PC-3 (cell line): ENCODE results near the gene HMX3. TPM values are rescaled to one million over a fixed set of nuclear protein-coding genes. Genes with fewer than 3 reads are reported as not detected.

ENCODE experiments used
- ATAC-seq: fragments of 200-7000 bp; cut with Tn5 transposase; 2 replicates; pipeline ENCODE4 v1.9.1; 2020; ENCODE audit warnings: mild to moderate bottlenecking, moderate library complexity
- BruUV-seq: library from RNA; stranded (reverse); fragments of 400-500 nt; replicated peaks from 2 replicates; lab custom pipeline; 2021; lab: Mats Ljungman, UMichigan
- CTCF ChIA-PET: fragments of 300-600 bp; sonication (Branson Sonifier 250); formaldehyde crosslinking; loops from one replicate; lab custom pipeline; 2022; ENCODE audit warnings: antibody characterized with exemption; lab: Charles Lee
- POLR2A ChIA-PET: fragments of 300-600 bp; sonication (Branson Sonifier 250); formaldehyde crosslinking; loops from one replicate; lab custom pipeline; 2022; ENCODE audit warnings: antibody characterized with exemption; ENCODE audit not compliant: unreplicated experiment; lab: Charles Lee
- DNase-seq: peaks from one replicate; pipeline ENCODE4 v3.0.0-alpha.2; 2015
- H2AFZ ChIP-seq: fragments of 300-600 bp; sonication (generic); 2 replicates; pipeline ENCODE4 v1.6.0; 2016; ENCODE audit warnings: antibody characterized with exemption, low read length
- H3F3A ChIP-seq: fragments of 300-600 bp; sonication (generic); one replicate; pipeline ENCODE4 v1.6.0; 2017; ENCODE audit warnings: antibody characterized with exemption, low read length, control low read depth, mild to moderate bottlenecking; ENCODE audit not compliant: unreplicated experiment
- H3K27ac ChIP-seq: fragments of 300-600 bp; sonication (generic); 2 replicates; pipeline ENCODE4 v1.5.1; 2016; ENCODE audit warnings: mild to moderate bottlenecking, low read length
- H3K27me3 ChIP-seq: fragments of 300-600 bp; sonication (generic); 2 replicates; pipeline ENCODE4 v1.6.1; 2016; ENCODE audit warnings: low read length, mixed read lengths
- H3K36me3 ChIP-seq: fragments of 300-600 bp; sonication (generic); 2 replicates; pipeline ENCODE4 v1.6.1; 2016; ENCODE audit warnings: low read depth, mixed run types, low read length, mixed read lengths
- H3K4me1 ChIP-seq: fragments of 300-600 bp; sonication (generic); 2 replicates; pipeline ENCODE4 v1.5.1; 2016; ENCODE audit warnings: low read length; ENCODE audit not compliant: insufficient read depth
- H3K4me2 ChIP-seq: fragments of 300-600 bp; sonication (generic); 2 replicates; pipeline ENCODE4 v1.6.0; 2016; ENCODE audit warnings: low read length
- H3K4me3 ChIP-seq: fragments of 300-600 bp; sonication (generic); 2 replicates; pipeline ENCODE4 v1.5.1; 2016; ENCODE audit warnings: mild to moderate bottlenecking, low read length, mixed read lengths
- H3K79me2 ChIP-seq: fragments of 300-600 bp; sonication (generic); 2 replicates; pipeline ENCODE4 v1.6.1; 2017; ENCODE audit warnings: low read length, mixed read lengths
- H3K9ac ChIP-seq: fragments of 300-600 bp; sonication (generic); 2 replicates; pipeline ENCODE4 v1.6.0; 2016; ENCODE audit warnings: mild to moderate bottlenecking, low read length
- H3K9me2 ChIP-seq: fragments of 300-600 bp; sonication (generic); replicated peaks from 2 replicates; pipeline ENCODE4 v1.6.1; 2016; ENCODE audit warnings: mixed run types, low read length, mixed read lengths
- H3K9me3 ChIP-seq: fragments of 300-600 bp; sonication (generic); 2 replicates; pipeline ENCODE4 v1.6.1; 2016; ENCODE audit warnings: low read length, mixed read lengths
- H4K20me1 ChIP-seq: fragments of 300-600 bp; sonication (generic); 2 replicates; pipeline ENCODE4 v1.6.1; 2016; ENCODE audit warnings: low read length, mixed read lengths
- CTCF ChIP-seq: fragments of 300-600 bp; sonication (generic); conservative IDR thresholded peaks from 2 replicates; pipeline ENCODE4 v1.5.1; 2017; ENCODE audit warnings: antibody characterized with exemption, low read depth, mild to moderate bottlenecking, low read length
- EZH2 ChIP-seq: fragments of 300-600 bp; sonication (generic); IDR thresholded peaks from one replicate; pipeline ENCODE4 v1.6.1; 2017; ENCODE audit warnings: antibody characterized with exemption, mild to moderate bottlenecking, low read length; ENCODE audit not compliant: unreplicated experiment
- EZH2phosphoT487 ChIP-seq: fragments of 300-600 bp; sonication (generic); IDR thresholded peaks from 2 replicates; pipeline ENCODE4 v1.6.1; 2018; ENCODE audit warnings: mild to moderate bottlenecking, antibody characterized with exemption, low read length, borderline replicate concordance
- intact Hi-C: fragments of 100-400 bp; cut with micrococcal nuclease; formaldehyde crosslinking; loops from 2 replicates; pipeline ENCODE4 v1.9.0; 2023
- total RNA-seq: library from RNA; depleted of rRNA; stranded (reverse); fragments of >200 nt; gene quantifications from 2 replicates; pipeline ENCODE4 v1.2.3, GENCODE V29; 2014

Gene HMX3
- total RNA-seq, 1 experiment from 2014 or later = 0.51 TPM

GRCh38 chr10:123109466-123109865, 26.3 kb upstream of the HMX3 start:
- POLR2A ChIA-PET = no interaction called here
- Histone ChIP-seq H3K9me3 (no peaks in the 10 kb centered on the region), H3K4me2 (0 out of 2 replicates have a peak overlapping the region, but pooled peaks have one; percentile 10), H3K4me3 (no peak overlapping the region), H3F3A (no peaks in the 10 kb centered on the region), H3K27me3 (no peaks in the 10 kb centered on the region), H3K9ac (no peak overlapping the region), H3K27ac (peak overlapping the region; percentile 45), H3K36me3 (no peaks in the 10 kb centered on the region), H3K79me2 (no peaks in the 10 kb centered on the region), H4K20me1 (no peaks in the 10 kb centered on the region), H3K4me1 (peaks cover 12% of the 10 kb centered on the region), H2AFZ (peak overlapping the region; percentile 18; the same call in 1 of the 2 replicates), H3K9me2 (no peaks in the 10 kb centered on the region)
- no TSS peak for BruUV-seq
- intact Hi-C loops = no loop called here
- CTCF ChIA-PET = no interaction called here
- ATAC-seq = no peak
- TF ChIP-seq EZH2 = no peak
- TF ChIP-seq EZH2phosphoT487 = no peak
- TF ChIP-seq CTCF = no peak
- DNase-seq = peak; percentile 66

GRCh38 chr10:123117644-123118417, 17.9 kb upstream of the HMX3 start:
- intact Hi-C loops = no loop called here
- Histone ChIP-seq H3F3A (no peaks in the 10 kb centered on the region), H3K4me3 (no peak overlapping the region), H3K4me2 (no peak overlapping the region), H3K9me3 (no peaks in the 10 kb centered on the region), H3K9me2 (no peaks in the 10 kb centered on the region), H3K79me2 (no peaks in the 10 kb centered on the region), H3K36me3 (no peaks in the 10 kb centered on the region), H2AFZ (no peak overlapping the region), H3K9ac (no peak overlapping the region), H3K27me3 (no peaks in the 10 kb centered on the region), H3K4me1 (no peaks in the 10 kb centered on the region), H3K27ac (no peak overlapping the region), H4K20me1 (no peaks in the 10 kb centered on the region)
- CTCF ChIA-PET = no interaction called here
- POLR2A ChIA-PET = no interaction called here
- BruUV-seq = no TSS peak
- no peak for DNase-seq
- no peak for TF ChIP-seq EZH2
- TF ChIP-seq CTCF = no peak
- TF ChIP-seq EZH2phosphoT487 = no peak
- ATAC-seq = no peak

- Histone ChIP-seq H3K79me2 (no peaks in the 10 kb centered on the region), H3K9me2 (no peaks in the 10 kb centered on the region), H3K4me1 (no peaks in the 10 kb centered on the region)
Measured at GRCh38 chr10:123119081-123119480, 16.7 kb upstream of the HMX3 start.

More at GRCh38 chr10:123119081-123119480, 16.7 kb upstream of the HMX3 start:
- DNase-seq (no peak), ATAC-seq (no peak)
- TF ChIP-seq EZH2 = no peak
- POLR2A ChIA-PET = no interaction called here
- H3K36me3 ChIP-seq = no peaks in the 10 kb centered on the region
- no peaks in the 10 kb centered on the region for H3F3A ChIP-seq
- no TSS peak for BruUV-seq
- CTCF ChIA-PET = no interaction called here
- H3K9ac ChIP-seq = no peak overlapping the region
- no peaks in the 10 kb centered on the region for H3K9me3 ChIP-seq
- no peak overlapping the region for H3K4me2 ChIP-seq
- H2AFZ ChIP-seq = no peak overlapping the region
- no peaks in the 10 kb centered on the region for H3K27me3 ChIP-seq
- H4K20me1 ChIP-seq = no peaks in the 10 kb centered on the region
- intact Hi-C loops = no loop called here
- H3K4me3 ChIP-seq = no peak overlapping the region
- no peak overlapping the region for H3K27ac ChIP-seq
